Liver (tissue), 9 donors: ENCODE results near the gene AGPAT3. TPM values are rescaled to one million over a fixed set of nuclear protein-coding genes. Genes with fewer than 3 reads are reported as not detected.

ENCODE experiments used
- DNase-seq: peaks from one replicate; pipeline ENCODE4 v3.0.0-alpha.2; 2017; ENCODE audit warnings: low spot score
- H3K27ac ChIP-seq, 2 donors: one replicate each; pipeline ENCODE4 v1.7.0; 2013; ENCODE audit warnings: inconsistent platforms in 2 of 2, low read length in 2 of 2, control low read depth in 1 of 2, low read depth in 1 of 2, mild to moderate bottlenecking in 1 of 2
- H3K27me3 ChIP-seq, 4 donors: one replicate each; pipeline versions ENCODE4 v1.6.1 to v1.7.0; 2013; ENCODE audit warnings: low read length in 3 of 4, inconsistent platforms in 1 of 4, mild to moderate bottlenecking in 1 of 4, moderate library complexity in 1 of 4; ENCODE audit not compliant: control insufficient read depth in 4 of 4, insufficient read depth in 4 of 4
- H3K36me3 ChIP-seq, 4 donors: one replicate each; pipeline versions ENCODE4 v1.6.1 to v1.7.0; 2013; ENCODE audit warnings: low read length in 3 of 4, mild to moderate bottlenecking in 3 of 4, low read depth in 1 of 4, moderate library complexity in 1 of 4; ENCODE audit not compliant: control insufficient read depth in 4 of 4, insufficient read depth in 3 of 4
- H3K4me1 ChIP-seq, 4 donors: one replicate each; pipeline versions ENCODE4 v1.6.1 to v1.7.0; 2013; ENCODE audit warnings: low read length in 3 of 4, mild to moderate bottlenecking in 3 of 4, moderate library complexity in 1 of 4; ENCODE audit not compliant: control insufficient read depth in 4 of 4, insufficient read depth in 4 of 4
- H3K4me3 ChIP-seq, 3 donors: one replicate each; pipeline versions ENCODE4 v1.6.1 to v1.7.0; 2013; ENCODE audit warnings: low read length in 3 of 3, control low read depth in 1 of 3, low read depth in 1 of 3, mild to moderate bottlenecking in 1 of 3
- H3K9ac ChIP-seq, 2 donors: one replicate each; pipeline ENCODE4 v1.7.0; 2013; ENCODE audit warnings: low read length in 2 of 2, mild to moderate bottlenecking in 2 of 2, moderate library complexity in 2 of 2, control low read depth in 1 of 2, low read depth in 1 of 2
- H3K9me3 ChIP-seq, 4 donors: one replicate each; pipeline versions ENCODE4 v1.6.1 to v1.7.0; 2013; ENCODE audit warnings: low read length in 3 of 4; ENCODE audit not compliant: control insufficient read depth in 4 of 4
- ATF3 ChIP-seq: IDR thresholded peaks from 2 replicates; pipeline ENCODE4 v1.6.1; 2016; ENCODE audit warnings: antibody characterized with exemption
- CTCF ChIP-seq: fragments of 150-350 bp; IDR thresholded peaks from 2 replicates; pipeline ENCODE4 v1.5.1; 2017; ENCODE audit warnings: improper control_type of control experiment, low read depth, low read length; ENCODE audit not compliant: missing input control
- EGR1 ChIP-seq, 2 donors: IDR thresholded peaks; 2 replicates each; pipeline ENCODE4 v1.6.1; 2016 to 2018; ENCODE audit warnings: antibody characterized with exemption in 2 of 2, low read depth in 2 of 2
- FOXA2 ChIP-seq: IDR thresholded peaks from 2 replicates; pipeline ENCODE4 v1.6.1; 2016; ENCODE audit warnings: antibody characterized with exemption
- GABPA ChIP-seq, 2 donors: IDR thresholded peaks in 1 of 2; conservative IDR thresholded peaks in 1 of 2; 2 replicates each; pipeline ENCODE4 v1.6.1; 2016; ENCODE audit warnings: antibody characterized with exemption in 2 of 2, mild to moderate bottlenecking in 1 of 2, moderate library complexity in 1 of 2
- HNF4G ChIP-seq: IDR thresholded peaks from 2 replicates; pipeline ENCODE4 v1.6.1; 2016; ENCODE audit warnings: antibody characterized with exemption
- NR2F2 ChIP-seq: IDR thresholded peaks from 2 replicates; pipeline ENCODE4 v1.6.1; 2016; ENCODE audit warnings: antibody characterized with exemption
- REST ChIP-seq: IDR thresholded peaks from 2 replicates; pipeline ENCODE4 v1.6.1; 2016; ENCODE audit warnings: antibody characterized with exemption, mild to moderate bottlenecking
- SP1 ChIP-seq: IDR thresholded peaks from 2 replicates; pipeline ENCODE4 v1.6.1; 2018; ENCODE audit warnings: antibody characterized with exemption, mild to moderate bottlenecking
- YY1 ChIP-seq: IDR thresholded peaks from 2 replicates; pipeline ENCODE4 v1.6.1; 2016; ENCODE audit warnings: antibody characterized with exemption, mild to moderate bottlenecking
- WGBS: extraction: QIAGEN DNeasy Blood & Tissue Kit; methylation state at CpG from one replicate; pipeline ENCODE4 v1.1.7; 2013; 5-methylcytosine and 5-hydroxymethylcytosine counted together
- polyA plus RNA-seq, 2 donors: library from polyadenylated mRNA; stranded (reverse) in 1 of 2; unstranded in 1 of 2; fragments of 200-250 nt in 1 of 2; fragments of >200 nt in 1 of 2; fragmentation: Nextera tagmentation in 1 of 2; extraction: Ambion mirVana in 1 of 2; gene quantifications; one replicate each; pipeline versions ENCODE4 v1.2.1 to v1.2.3, GENCODE V29; 2013 to 2015
- total RNA-seq, 2 donors: library from RNA; depleted of rRNA; stranded (reverse); fragments of >200 nt; gene quantifications; one replicate each; pipeline ENCODE4 v1.2.3, GENCODE V29; 2014
- TF ChIP-seq, protein P1 (sequence below): IDR thresholded peaks from 2 replicates; pipeline ENCODE4 v1.6.1; 2016; ENCODE audit warnings: antibody characterized with exemption
- TF ChIP-seq, protein P2 (sequence below): IDR thresholded peaks from 2 replicates; pipeline ENCODE4 v1.6.1; 2016; ENCODE audit warnings: antibody characterized with exemption
- donor health status: healthy.
- donor health status: healthy.
- donor health status: healthy.
- donor health status: healthy.
- donor health status: healthy.

Gene AGPAT3
- total and polyA plus RNA-seq, 4 donors: 32.3 to 148 (median 59.8) TPM

DNA sequence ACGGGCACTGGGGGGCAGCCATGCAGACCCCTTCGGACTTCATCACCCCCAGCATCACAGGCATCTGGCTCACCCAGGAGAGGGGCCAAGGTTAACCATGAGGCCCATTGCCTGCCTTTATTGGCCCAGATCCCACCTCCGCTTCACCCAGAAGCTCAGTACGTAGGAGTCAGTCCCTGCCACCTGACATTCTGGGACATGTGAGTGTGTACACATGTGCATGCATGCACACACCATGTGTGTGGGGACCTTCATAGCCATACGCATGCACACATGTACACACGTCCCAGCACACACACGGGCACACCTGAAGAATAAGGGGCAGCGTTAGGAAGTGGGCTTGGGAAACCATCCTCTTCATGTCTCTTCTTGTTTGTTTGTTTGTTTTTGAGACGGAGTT lies 123.0 kb downstream of the AGPAT3 start (continued):
- no peak for TF ChIP-seq CTCF

- no peaks in the 10 kb centered on the region for H3K27me3 ChIP-seq
- H3K9me3 ChIP-seq: no peaks in the 10 kb centered on the region
- no peak overlapping the region for H3K27ac ChIP-seq
- H3K4me3 ChIP-seq: no peak overlapping the region
- H3K4me1 ChIP-seq: peaks cover 0 to 4% (median 0%) of the 10 kb centered on the region in 4 donors
- TF ChIP-seq, protein P1, sequence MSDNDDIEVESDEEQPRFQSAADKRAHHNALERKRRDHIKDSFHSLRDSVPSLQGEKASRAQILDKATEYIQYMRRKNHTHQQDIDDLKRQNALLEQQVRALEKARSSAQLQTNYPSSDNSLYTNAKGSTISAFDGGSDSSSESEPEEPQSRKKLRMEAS: no peak
- TF ChIP-seq HNF4G (no peak), SP1 (no peak), NR2F2 (no peak), ATF3 (no peak), FOXA2 (no peak)
- TF ChIP-seq, protein P2, sequence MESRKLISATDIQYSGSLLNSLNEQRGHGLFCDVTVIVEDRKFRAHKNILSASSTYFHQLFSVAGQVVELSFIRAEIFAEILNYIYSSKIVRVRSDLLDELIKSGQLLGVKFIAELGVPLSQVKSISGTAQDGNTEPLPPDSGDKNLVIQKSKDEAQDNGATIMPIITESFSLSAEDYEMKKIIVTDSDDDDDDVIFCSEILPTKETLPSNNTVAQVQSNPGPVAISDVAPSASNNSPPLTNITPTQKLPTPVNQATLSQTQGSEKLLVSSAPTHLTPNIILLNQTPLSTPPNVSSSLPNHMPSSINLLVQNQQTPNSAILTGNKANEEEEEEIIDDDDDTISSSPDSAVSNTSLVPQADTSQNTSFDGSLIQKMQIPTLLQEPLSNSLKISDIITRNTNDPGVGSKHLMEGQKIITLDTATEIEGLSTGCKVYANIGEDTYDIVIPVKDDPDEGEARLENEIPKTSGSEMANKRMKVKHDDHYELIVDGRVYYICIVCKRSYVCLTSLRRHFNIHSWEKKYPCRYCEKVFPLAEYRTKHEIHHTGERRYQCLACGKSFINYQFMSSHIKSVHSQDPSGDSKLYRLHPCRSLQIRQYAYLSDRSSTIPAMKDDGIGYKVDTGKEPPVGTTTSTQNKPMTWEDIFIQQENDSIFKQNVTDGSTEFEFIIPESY: no peak
- no peak overlapping the region for H3K9ac ChIP-seq
- DNase-seq: no peak
- 87% methylated on average over 23 of the region's 23 CpGs for WGBS
- peaks cover 0 to under 1% (median 0%) of the 10 kb centered on the region in 4 donors for H3K36me3 ChIP-seq
Measured at GRCh38 chr21:43988506-43989230, 123.6 kb downstream of the AGPAT3 start.

GRCh38 chr21:43989401-43989800 lies 124.4 kb downstream of the AGPAT3 start:
- Histone ChIP-seq H3K4me1 (peaks cover 0 to 4% (median 0%) of the 10 kb centered on the region in 4 donors), H3K4me3 (no peak overlapping the region), H3K9me3 (no peaks in the 10 kb centered on the region), H3K36me3 (no peaks in the 10 kb centered on the region), H3K27me3 (no peaks in the 10 kb centered on the region), H3K9ac (no peak overlapping the region), H3K27ac (no peak overlapping the region)
- TF ChIP-seq GABPA (IDR thresholded peaks at IDR 0.05 in 1 of 2, conservative IDR thresholded peaks at IDR 0.05 in 1 of 2) (no peak), REST (no peak), EGR1 (IDR thresholded peaks at IDR 0.05; ENCODE audit: low read depth in 2 of 2) (no peak), CTCF (no peak), ATF3 (no peak), YY1 (no peak), NR2F2 (no peak)
- TF ChIP-seq, protein P1: no peak
- 86% methylated on average over 7 of the region's 7 CpGs for WGBS
- no peak for DNase-seq
